ENCODE data around the gene ACADVL.

Gene ACADVL

DNA sequence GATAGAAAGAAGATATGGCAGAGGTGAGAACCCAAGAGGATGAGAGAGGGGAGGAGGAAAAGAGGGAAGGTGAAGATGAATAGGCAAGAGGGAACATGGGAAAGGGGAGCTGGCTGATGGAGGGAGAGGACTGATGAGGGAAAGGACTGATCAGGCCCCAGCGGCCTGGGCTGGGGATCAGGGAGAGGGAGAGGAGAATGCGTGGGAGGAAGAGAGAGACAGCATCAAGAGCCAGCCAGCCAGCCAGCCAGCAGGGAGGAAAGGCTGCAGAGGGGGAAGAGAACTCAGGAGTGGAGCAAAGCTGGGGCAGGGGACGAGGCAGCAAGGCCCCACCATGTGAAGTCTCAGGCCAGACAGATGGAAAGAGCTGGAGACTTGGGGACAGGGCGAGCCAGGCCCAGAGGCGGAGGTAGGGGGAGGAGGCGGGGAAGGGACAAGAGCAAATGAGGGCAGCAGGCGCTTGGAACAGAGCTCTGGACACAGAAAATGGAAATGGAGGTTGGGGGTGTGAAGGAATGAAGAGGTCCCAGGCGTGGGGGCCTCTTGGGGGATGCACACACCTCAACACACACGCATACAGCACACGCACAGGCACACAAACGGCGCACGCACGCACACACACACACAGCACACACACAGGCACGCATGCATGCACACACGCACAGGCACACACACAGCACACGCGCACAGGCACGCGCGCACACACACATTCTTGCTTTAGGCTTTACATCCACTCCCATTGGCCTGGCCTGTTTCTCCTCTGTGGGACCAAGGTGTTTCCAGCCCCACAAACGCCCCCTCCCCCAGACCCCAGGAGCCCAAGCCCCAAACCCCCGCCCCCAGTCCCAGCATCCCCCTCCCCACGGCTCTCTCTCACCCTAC, 12.4 kb upstream of the ACADVL start:
- Mint-ChIP-seq H3K36me3 (ENCODE audit: low read depth) (peaks cover 12% of the 10 kb centered on the region), H3K4me1 (ENCODE audit: low read depth) (peaks cover 36% of the 10 kb centered on the region), H3K4me3 (peak overlapping the region; percentile 9), H3K27me3 (ENCODE audit: low read depth) (peaks cover 14% of the 10 kb centered on the region), H3K9me3 (no peaks in the 10 kb centered on the region), H3K27ac (peak overlapping the region; percentile 61)

DNA sequence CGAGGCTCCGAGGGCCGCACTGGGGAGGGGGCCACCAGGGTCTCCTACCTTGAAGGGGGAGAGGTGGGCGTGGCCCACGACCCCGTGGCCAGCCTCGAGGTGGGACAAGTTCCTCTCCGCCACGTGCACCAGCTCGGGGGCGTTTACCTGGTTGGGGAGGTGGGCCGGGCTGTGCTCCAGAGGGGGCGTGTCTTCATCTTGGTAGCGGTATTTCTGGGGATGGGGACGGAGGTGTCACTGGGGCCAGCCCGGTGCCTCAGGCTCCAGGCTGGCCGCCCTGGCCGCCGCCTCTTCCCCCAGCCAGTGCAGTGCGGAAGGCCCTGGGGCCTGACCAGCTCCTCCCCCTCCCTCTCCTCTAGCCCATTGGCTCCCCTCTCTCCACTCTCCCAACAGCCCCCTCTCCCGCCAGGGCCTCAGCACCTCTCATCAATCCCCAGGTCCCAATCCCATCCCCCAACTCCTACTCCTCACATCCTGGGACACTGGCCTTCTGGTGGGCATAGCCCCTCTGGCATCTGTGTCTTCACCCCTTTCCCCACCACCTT, 11.6 kb upstream of the ACADVL start:
- Mint-ChIP-seq H3K4me1 (ENCODE audit: low read depth) (peaks cover 37% of the 10 kb centered on the region), H3K36me3 (ENCODE audit: low read depth) (peaks cover 5% of the 10 kb centered on the region), H3K4me3 (no peak overlapping the region), H3K27me3 (ENCODE audit: low read depth) (peaks cover 16% of the 10 kb centered on the region), H3K27ac (peak overlapping the region; percentile 45), H3K9me3 (no peaks in the 10 kb centered on the region)

DNA sequence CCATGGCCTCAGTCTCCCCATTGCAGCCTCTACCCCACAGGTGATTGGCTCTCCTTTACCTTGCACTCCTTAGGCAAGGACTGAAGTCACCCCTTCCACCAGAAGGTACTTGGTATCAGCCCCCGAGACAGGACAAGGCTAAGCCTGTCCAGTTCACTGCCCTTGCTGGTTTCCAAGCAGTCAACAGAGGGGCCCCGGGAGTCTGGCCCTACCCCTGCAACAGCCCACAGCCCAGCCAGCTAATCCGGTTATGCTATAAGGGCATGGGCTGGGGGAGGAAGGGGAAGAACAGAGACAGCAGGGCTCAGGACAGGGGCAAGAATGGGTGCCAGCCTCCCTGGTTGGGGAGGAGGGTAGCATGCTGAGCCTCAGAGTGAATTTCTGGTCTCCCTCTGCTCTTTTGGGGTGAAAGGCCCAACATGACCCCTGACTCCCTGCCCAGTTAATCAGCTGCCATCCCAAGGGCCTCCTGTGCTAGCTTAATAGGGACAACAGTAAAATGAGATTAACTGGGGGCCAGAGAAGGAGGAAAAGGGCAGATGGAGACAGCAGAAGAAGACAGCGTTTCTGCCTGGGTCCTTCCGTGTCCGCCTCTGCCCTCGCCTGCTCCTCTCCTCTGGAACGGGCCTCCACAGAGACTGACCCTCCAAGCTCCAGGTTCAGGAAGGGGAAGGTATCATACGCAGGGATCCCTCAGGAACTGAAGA, 10.8 kb upstream of the ACADVL start:
- Mint-ChIP-seq H3K27ac (peak overlapping the region; percentile 45), H3K4me3 (no peak overlapping the region), H3K27me3 (ENCODE audit: low read depth) (peaks cover 22% of the 10 kb centered on the region), H3K4me1 (ENCODE audit: low read depth) (peaks cover 42% of the 10 kb centered on the region), H3K36me3 (ENCODE audit: low read depth) (peaks cover 5% of the 10 kb centered on the region), H3K9me3 (no peaks in the 10 kb centered on the region)

DNA sequence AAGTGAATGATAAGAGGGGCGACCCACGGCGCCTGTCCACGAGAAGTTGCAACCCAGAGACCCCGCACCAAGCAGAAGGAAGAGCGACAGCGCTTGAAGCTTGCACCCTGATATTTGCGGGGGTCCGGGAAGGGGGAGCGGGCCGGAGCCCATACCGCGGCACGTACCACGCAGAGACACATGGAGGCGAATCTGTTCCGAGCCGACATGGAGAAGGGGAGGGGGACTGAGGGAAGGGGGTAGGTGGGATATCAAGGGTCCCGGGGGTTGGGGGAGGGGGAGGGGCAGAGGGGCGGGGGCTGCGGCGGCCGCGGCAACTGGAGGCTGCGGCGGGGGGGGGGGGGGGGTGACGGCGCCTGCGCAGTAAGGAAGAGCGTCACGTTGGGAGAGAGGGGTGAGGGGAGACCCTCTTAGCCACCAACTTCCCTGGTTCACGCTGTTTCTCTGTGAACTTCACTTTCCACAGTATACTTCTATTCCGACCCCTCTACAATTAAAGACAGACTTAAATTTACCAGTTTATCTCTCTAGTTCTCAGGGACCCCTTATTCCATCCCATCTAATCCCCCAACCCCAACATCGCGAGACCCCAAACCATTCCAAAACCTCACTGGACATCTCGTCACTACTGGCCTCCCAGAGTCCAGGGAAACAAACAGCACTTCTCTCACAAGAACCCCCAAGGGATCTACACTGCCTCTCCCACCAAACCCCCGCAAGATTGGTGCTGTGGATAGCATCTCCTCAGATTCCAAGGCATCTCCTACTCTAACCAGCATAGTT, 8.1 kb upstream of the ACADVL start:
- H3K27ac Mint-ChIP-seq, result no peak overlapping the region
- H3K27me3 Mint-ChIP-seq (ENCODE audit: low read depth), result peaks cover 22% of the 10 kb centered on the region
- peaks cover 38% of the 10 kb centered on the region for H3K4me1 Mint-ChIP-seq (ENCODE audit: low read depth)
- peaks cover 5% of the 10 kb centered on the region for H3K36me3 Mint-ChIP-seq (ENCODE audit: low read depth)
- H3K4me3 Mint-ChIP-seq, result no peak overlapping the region
- H3K9me3 Mint-ChIP-seq, result no peaks in the 10 kb centered on the region

DNA sequence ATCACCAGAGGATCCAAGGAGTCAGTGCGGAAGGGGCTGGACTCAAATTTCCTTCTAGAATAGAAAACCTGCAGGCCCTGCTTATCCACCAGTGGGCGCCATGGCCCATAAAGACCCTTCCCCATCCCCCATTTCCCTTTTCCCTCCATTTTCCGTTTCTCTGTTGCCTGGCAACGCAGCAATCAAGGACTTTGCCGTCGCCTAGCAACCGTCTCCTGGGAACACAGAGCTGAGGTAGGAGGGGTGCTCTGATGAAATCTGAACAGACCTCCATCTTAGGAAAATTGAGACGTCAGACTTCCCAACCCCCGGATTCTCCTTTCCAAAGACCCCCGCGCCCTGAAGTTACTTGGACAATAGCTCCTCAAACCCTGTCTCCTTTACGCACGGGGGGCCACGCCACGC, 5.8 kb upstream of the ACADVL start:
- Mint-ChIP-seq H3K4me1 (ENCODE audit: low read depth) (peaks cover 48% of the 10 kb centered on the region), H3K36me3 (ENCODE audit: low read depth) (peaks cover 3% of the 10 kb centered on the region), H3K9me3 (no peaks in the 10 kb centered on the region), H3K27me3 (ENCODE audit: low read depth) (peaks cover 22% of the 10 kb centered on the region), H3K4me3 (peak overlapping the region; percentile 89), H3K27ac (peak overlapping the region; percentile 96)

DNA sequence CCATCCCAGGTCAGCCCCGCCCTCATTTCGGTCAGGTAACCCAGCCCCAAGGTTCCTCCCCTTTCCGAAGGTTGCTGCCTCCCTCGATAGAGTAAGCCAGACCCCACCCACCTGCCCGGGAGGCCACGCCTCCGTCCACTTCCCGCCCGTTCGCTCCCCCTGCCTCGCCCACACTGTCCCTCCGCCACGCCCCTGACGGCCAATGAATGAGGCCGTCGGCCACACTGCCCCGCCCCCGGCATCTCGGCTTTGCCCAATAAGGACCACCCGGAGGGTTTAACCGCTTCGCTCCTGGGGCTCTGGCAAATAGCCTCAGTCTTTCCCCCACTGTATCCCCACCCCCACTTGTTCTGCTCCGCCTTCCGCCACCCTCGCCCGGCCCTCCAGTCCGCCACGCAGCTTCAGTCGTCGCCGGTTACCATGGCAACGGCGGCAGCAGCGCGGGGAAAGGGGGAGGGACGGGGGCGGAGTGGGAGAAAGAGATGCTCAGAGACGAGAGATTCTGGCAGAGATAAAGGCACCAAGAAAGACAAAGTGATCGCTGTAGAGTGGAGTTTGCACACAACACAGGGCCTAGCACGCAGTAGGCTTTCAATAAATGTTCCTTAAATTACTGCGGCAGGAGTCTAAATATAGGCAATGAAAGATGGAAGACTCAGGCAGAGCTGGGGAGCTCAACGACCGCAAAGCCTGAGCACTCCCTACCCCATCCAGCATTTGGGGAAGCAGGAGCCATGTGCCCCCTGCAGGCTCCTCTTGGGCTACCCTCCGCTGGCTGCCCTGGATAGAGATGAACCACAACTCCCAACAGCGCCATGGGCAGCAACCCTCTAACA, 5.2 kb upstream of the ACADVL start:
- H3K4me3 Mint-ChIP-seq, result peak overlapping the region; percentile 89
- peaks cover 53% of the 10 kb centered on the region for H3K4me1 Mint-ChIP-seq (ENCODE audit: low read depth)
- H3K27me3 Mint-ChIP-seq (ENCODE audit: low read depth), result peaks cover 22% of the 10 kb centered on the region
- no peaks in the 10 kb centered on the region for H3K9me3 Mint-ChIP-seq
- H3K27ac Mint-ChIP-seq, result peak overlapping the region; percentile 96
- peaks cover 3% of the 10 kb centered on the region for H3K36me3 Mint-ChIP-seq (ENCODE audit: low read depth)

DNA sequence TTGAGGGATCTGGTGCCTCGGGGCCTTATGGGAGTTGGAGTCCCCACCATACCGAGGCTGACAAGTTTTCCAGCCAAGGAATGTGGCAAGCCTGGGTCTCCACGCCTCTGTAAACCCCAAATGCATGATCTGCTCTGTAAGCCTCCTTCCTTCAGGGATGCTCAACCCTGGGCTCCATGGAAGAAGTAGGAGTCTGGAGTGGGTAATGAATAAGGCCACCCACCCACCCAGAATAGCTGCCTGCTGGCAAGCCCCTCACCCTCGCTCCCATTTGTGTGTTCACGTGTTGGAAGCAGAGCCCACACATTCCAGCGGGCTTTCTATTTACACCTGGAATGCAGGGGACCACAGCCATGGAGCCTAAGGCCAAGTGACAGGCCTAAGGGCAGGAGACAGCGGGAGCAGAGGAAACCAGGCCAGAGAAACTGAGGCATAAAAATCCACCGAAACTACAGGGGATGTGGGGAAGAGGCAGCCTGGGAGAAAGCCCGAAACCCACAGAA, 4.6 kb upstream of the ACADVL start:
- H3K27ac Mint-ChIP-seq, result peak overlapping the region; percentile 96
- peak overlapping the region; percentile 89 for H3K4me3 Mint-ChIP-seq
- peaks cover 16% of the 10 kb centered on the region for H3K27me3 Mint-ChIP-seq (ENCODE audit: low read depth)
- H3K9me3 Mint-ChIP-seq, result no peaks in the 10 kb centered on the region
- peaks cover 56% of the 10 kb centered on the region for H3K4me1 Mint-ChIP-seq (ENCODE audit: low read depth)
- H3K36me3 Mint-ChIP-seq (ENCODE audit: low read depth), result peaks cover under 1% of the 10 kb centered on the region

DNA sequence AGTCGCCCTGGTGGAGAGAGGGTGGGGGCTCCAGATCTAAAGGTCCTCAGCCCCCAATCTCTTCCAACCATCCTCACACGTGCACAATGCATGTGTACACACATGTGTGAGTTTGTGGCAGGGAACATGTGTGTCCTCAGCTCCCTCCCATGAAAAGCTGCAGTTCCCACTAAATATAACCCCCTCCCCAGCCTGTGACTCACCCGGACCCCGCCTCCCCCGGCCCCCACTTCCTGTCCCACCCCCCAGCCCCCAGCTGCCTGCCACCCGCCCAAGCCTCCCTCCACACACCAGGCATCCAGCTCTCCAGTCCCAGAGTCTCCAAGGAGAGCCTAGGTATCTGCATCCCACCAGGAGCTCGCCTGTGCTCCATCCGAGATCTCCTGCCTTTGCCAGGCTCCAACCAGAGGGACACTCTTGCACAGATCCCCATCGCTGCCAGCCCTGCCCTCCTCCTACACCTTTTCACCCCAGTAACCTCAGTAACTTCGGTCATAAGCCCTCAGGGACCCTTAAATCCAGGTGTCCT, 4.0 kb upstream of the ACADVL start:
- Mint-ChIP-seq H3K27ac (peak overlapping the region; percentile 26), H3K4me3 (peak overlapping the region; percentile 58), H3K9me3 (no peaks in the 10 kb centered on the region), H3K27me3 (ENCODE audit: low read depth) (peaks cover 15% of the 10 kb centered on the region), H3K36me3 (ENCODE audit: low read depth) (peaks cover under 1% of the 10 kb centered on the region), H3K4me1 (ENCODE audit: low read depth) (peaks cover 61% of the 10 kb centered on the region)

DNA sequence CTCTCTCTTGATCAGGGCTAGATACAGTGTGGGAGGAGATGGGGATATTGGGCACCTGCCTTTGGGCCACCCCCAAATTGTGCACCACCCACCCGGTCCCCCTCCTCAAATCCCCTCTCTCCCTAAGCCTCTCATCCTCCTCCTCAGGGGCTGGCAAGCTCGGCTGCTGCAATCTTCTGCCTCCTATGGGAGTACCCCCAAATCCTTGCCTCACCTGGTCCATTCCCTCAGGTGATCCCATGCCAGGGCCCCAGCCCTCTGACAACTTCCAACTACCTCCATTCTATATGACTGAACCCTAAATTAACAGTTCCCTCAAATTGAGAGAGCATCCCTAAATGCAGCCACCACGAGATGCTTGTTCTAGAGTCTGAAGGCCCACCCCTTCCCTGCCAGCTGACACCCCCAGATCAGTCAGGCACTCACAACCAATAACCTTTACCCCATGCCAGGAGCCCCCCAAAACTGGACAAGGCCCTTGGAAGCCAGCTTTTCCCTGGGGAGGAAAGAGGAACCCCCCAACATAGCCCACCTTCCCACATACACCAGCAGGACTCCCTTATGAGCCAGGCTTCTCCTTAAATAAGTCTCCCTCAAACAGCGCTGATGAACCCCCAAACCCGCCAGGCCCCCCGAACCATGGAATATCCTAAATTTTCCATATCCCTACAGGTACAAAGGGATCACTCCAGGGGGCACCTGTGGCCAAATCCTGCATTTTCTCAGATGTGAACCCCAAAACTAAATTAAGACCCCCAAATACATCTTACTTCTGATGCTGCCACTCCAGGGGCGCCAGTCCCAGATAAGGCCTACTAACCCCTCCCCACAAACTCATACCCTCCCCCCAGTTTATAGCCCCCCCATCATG, 3.3 kb upstream of the ACADVL start:
- Mint-ChIP-seq H3K4me3 (peak overlapping the region; percentile 58), H3K36me3 (ENCODE audit: low read depth) (peaks cover 3% of the 10 kb centered on the region), H3K27me3 (ENCODE audit: low read depth) (peaks cover 15% of the 10 kb centered on the region), H3K4me1 (ENCODE audit: low read depth) (peaks cover 67% of the 10 kb centered on the region), H3K9me3 (no peaks in the 10 kb centered on the region), H3K27ac (peak overlapping the region; percentile 39)

DNA sequence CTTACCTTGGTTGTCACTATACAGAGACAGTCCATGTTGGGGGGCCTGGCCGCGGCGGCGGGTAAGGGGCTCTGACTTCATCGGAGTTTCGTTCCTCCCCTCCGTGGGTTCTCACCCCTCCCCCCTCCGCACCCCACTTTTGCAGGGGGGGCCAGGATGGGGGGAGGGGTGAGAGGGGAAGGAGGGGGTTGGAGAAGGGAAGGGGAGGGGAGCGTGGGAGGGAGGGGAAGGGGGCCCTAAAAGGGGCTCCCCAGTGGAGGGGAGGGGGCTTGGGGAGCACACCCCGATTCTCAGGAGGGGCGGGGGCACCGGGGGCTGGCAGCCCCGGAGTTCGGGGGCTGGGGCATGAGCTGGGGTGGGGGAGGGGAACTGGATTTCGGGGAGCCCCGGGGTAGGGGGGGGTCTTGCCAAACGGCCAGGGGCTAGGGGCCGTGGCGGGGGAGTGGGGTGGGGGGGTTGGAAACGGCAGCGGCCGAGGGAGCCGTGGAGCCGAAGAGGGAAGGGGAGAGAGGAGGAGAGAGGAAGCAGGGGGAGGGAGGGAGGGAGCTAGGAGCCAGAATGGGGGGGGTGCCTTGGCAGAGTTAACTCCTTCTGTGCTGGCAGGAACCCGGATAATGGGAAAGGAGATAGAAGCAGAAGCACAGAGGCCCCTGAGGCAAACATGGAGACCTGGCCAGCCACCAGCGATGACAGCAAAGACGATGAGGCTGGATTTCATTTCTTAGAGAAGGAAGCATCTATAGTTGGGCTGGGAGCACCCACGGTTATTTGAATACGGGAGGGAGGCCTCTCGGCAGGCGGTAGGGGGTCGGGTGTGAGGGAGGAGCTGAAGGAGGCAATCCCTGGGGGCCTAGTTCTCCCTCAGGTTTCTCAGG, 2.4 kb upstream of the ACADVL start:
- Mint-ChIP-seq H3K4me1 (ENCODE audit: low read depth) (peaks cover 65% of the 10 kb centered on the region), H3K9me3 (no peaks in the 10 kb centered on the region), H3K4me3 (peak overlapping the region; percentile 82), H3K36me3 (ENCODE audit: low read depth) (peaks cover 4% of the 10 kb centered on the region), H3K27ac (peak overlapping the region; percentile 82), H3K27me3 (ENCODE audit: low read depth) (peaks cover 9% of the 10 kb centered on the region)

DNA sequence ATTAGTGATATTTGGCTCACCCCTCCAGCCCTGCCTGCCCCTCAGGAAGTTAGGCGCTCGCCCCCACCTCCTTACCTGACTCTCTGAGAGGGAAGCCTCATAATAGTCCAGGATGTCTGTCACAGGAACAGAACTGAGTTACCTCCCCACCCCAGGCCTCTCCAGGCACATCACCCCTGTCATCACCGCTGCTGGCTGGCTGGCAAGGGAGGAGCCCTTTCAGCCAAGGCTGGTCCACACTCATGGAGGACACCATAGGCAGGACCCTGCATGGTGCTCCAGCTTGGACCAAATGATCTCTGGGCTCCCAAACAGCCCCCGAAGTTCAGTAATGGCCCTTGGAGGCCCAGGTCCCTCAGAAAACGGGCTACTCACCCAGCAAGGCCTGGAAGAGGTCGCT, 1.6 kb upstream of the ACADVL start:
- Mint-ChIP-seq H3K4me3 (peak overlapping the region; percentile 82), H3K27me3 (ENCODE audit: low read depth) (peaks cover 6% of the 10 kb centered on the region), H3K36me3 (ENCODE audit: low read depth) (peaks cover 4% of the 10 kb centered on the region), H3K4me1 (ENCODE audit: low read depth) (peaks cover 63% of the 10 kb centered on the region), H3K27ac (peak overlapping the region; percentile 82), H3K9me3 (no peaks in the 10 kb centered on the region)

DNA sequence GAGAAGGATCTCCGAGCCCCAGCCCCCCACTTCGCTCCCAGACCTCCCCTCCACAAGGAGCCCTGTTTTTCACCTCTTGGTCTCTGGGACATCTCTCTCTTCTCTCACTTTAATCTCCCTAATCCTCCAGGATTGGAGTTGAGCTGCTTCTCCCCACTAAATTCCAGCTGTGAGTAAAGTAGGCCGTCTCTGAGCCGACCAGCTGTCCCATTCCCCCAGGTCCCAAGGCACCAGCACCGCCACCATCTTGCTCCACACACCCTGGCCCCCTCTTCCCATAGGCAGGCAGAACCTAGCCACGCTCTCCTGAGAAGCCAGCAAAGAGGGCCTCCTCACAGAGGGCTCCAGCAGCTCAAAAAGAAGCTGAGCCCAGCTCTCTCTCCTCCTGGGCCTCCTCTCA, 980 bp upstream of the ACADVL start:
- Mint-ChIP-seq H3K9me3 (no peaks in the 10 kb centered on the region), H3K4me1 (ENCODE audit: low read depth) (peaks cover 58% of the 10 kb centered on the region), H3K27me3 (ENCODE audit: low read depth) (no peaks in the 10 kb centered on the region), H3K36me3 (ENCODE audit: low read depth) (peaks cover 9% of the 10 kb centered on the region), H3K4me3 (peak overlapping the region; percentile 96), H3K27ac (peak overlapping the region; percentile 64)

All from T-helper 1 cell treated with Interleukin-12 subunit alpha and Interleukin-12 subunit beta and Interleukin-4 antibody, amounts not matched to agents 30 μg/mL and 1 μg/mL, for 36 hours (primary cell).